HG03196 (cell line): ENCODE data around the gene CEP104.
"Not testable (repeated sequence)": the region's sequence is repeated elsewhere in the genome, so short reads cannot be mapped to it uniquely, and the experiment has no call there.

Source experiments
- ATAC-seq: cut with Tn5 transposase; IDR thresholded peaks from one replicate; pipeline ENCODE4 v1.9.1; 2021; ENCODE audit not compliant: unreplicated experiment

The CEP104 gene

GRCh38 chr1:3828391-3828790 is 28.6 kb downstream of the CEP104 start:
- no peak for ATAC-seq

DNA sequence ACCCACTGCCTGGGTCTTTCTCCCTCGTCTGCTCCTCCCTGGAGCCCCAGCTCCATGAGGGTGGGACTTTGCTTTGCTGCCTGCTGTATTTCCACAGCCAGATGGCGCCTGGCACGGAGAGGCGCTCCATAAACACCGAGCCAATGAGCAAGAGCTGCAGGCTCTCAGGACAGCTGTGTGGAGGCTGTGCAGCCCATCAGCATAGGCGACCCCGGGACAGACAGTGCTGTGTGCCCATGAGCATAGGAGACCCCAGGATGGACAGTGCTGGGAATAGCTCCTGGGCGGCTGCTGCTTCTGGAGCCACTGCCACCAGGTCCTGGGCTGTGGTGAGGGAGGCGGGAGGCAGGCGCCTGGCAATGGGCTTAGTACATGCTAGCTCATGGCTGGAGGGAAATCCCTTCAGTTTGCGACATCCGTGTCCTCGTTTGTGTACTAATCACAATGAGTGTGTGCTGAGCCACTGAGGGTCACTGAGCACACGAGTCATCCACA is 29.2 kb downstream of the CEP104 start:
- ATAC-seq: no peak

GRCh38 chr1:3825356-3825755 is 31.7 kb downstream of the CEP104 start:
- ATAC-seq: no peak

DNA sequence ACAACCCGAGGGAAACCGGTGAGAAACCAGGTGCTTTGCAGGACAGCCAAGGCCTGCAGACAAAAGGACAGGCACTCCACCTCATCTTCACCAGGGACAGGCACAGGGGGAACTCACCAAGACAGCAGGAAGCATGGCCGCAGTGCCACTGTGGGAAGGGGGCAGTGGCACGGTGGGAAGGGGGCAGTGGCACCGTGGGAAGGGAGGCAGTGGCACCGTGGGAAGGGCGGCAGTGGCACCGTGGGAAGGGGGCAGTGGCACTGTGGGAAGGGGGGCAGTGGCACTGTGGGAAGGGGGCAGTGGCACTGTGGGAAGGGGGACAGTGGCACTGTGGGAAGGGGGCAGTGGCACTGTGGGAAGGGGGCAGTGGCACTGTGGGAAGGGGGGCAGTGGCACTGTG is 32.4 kb downstream of the CEP104 start:
- ATAC-seq: no peak

GRCh38 chr1:3822421-3822820 is 34.6 kb downstream of the CEP104 start:
- no peak for ATAC-seq

GRCh38 chr1:3821908-3822307 is 35.1 kb downstream of the CEP104 start:
- ATAC-seq: no peak

DNA sequence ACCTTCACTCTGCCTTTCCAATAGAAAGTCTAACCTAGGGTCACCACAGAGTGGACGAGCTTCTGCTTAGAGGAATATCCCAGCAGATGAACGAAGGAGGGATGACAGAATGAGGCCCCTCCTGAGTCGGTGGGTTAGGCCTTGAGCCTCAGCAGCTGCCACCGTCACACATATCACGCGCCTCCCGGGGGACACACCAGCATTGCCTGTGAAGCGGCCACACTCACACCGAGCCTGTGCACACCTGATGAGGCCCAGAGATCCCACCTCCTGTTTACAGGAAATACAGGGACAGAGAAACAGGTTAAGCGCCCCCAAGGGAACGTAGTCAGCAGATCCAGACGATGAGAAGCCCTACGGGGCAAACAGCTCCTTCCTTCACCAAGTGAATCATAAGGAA is 35.6 kb downstream of the CEP104 start:
- no peak for ATAC-seq

- ATAC-seq: no peak
These were observed 36.0 kb downstream of the CEP104 start for GRCh38 chr1:3821004-3821403.

- ATAC-seq: no peak
These were observed 36.7 kb downstream of the CEP104 start for GRCh38 chr1:3820316-3820715.

- no peak for ATAC-seq
These were observed 37.2 kb downstream of the CEP104 start for GRCh38 chr1:3819771-3820200.

DNA sequence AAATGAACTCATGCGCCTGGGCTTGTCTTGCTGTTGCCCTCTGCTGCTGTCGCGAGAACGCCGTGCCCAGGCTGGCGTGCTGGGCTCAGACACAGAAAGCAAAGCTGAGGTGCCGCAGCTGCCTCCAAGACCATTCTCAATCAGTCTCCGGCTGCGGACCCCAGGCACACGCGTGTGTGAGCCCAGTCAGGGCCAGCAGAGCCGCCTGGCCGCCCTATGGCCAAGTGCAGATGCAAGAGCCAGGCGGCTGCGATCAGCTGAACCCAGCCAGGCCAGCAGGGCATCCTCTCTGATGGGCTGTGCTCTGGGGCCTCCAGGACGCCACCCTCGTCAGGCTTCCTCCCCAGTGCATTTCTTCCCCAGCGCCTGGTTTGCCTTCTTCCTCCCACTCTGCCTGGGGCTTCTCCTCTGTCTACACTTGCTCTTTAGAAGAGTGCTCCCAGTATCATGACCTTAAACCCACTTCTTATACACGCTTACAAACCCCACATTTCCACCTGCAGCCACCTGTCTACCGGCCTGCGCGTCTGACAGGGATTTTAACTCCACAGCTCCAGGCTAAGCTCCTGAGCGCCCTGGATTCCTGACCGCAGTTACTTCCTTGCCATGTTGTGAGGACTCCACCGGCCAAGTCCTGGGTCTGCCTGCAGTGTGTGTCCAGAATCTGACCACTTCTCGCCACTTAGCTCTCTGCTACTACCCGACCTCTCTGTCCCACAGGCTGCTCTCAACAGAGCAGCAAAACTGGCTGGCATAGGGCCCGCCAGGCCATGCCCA is 39.0 kb downstream of the CEP104 start:
- no peak for ATAC-seq

- ATAC-seq: no peak
These were observed 39.8 kb downstream of the CEP104 start for GRCh38 chr1:3817138-3817740.

DNA sequence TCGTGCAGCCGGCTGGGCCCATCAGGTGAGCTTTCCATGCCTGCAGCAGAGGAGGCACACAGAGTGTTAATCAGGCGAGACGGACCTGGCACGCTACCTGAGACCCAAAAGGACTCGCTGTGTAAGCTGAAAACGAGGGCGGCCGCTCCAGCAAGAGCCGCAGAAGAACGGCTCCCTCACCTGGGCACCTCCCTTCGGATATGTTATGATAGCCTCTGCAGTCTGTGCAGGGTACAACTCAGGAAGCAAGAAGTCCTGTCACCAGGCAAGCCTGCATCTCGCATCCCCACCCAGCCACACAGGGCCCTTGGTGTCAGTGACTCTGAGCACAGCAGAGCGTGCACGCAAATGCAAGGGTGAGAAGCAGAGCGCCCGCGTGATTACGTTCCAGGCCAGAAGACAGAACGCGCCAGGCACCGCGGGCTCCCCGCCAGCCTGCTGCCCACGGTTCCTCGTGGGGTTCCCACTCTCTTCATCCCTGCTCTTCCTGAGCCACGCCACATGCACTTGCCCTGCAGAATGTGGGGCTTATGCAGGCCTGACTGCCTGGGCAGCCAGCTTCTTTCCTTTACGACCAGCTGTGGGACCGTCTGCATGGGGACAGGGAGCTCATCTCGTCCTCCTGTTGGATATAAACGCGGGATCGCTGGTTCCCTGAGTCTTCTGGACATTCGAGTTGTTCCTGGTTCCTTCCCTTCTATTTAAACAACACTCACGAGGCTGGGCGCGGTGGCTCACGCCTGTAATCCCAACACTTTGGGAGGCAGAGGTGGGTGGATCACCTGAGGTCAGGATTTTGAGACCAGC is 40.5 kb downstream of the CEP104 start:
- no peak for ATAC-seq

DNA sequence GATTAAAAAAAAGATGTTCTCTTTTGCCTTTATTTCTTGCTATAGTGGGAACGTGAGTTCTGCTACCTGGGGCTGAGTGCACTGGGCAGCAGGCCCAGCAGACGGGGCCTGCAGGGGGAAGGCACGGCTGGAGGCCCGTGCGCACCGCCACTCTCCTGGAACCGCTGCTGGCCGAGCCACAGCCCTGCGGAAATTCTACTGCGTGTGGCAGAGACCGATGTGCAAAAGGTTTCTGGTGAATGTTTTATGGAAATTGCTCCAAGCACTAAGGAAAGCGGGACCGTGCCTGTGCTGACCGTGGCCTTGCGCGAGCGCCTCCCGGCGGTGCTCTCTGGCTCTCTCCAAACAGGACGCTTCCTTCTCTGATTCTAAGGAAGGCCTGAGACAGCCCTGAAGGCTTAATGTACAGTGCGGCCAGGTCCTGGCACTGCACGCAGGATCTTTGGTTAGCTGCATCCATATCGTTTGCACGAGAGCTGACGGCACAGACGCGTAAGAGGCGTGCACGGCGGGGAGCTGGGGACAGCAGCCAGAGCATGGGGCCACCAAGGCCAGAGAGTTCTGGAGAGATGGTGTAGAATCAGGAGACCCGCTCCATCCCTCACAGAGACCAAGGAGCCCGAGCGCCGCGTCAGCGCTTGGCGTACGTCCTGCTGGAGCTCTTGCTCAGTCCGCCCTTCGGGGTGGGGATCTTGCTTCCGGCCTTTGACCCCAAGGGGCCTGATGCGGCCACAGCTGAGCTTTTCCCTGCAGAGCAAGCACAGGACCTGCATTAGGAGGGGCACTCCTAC is 42.0 kb downstream of the CEP104 start:
- no peak for ATAC-seq

DNA sequence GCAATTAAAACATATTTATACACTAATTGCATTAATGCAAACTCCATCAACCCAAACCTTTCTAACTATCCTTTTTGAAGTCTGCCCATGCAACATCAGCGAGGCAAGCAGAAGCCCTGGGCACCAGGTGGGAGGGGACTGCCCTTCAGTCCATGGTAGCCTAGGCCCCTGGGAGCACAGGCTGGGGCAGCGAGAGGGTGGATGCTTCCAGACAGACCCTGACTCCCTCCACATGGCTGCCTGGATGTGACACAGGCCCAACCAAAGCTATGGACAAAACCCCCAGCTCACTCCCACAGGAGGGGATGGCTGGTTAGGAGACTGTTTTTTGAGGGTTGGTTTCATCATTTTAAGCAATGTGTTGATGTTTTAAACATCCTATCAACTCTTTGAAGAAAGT is 42.9 kb downstream of the CEP104 start:
- no peak for ATAC-seq

DNA sequence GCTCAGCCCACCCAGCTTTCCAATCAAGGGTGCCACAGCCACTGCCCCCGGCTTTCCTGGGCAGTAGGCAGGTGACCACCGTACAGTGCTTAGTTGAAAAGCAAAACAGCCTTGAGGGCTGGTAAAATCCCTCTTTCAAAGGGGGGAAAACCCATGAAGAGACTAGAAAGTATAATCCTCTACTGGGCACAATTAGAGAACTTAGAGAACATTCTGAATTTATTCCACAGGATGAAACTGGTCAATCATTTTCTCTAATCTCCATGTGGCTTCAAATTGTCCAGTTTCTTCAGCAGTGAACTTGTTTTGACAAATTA is 45.5 kb downstream of the CEP104 start:
- no peak for ATAC-seq

GRCh38 chr1:3810149-3810761 is 46.8 kb downstream of the CEP104 start:
- not testable (repeated sequence) for ATAC-seq

- ATAC-seq: no peak
These were observed 47.3 kb downstream of the CEP104 start for GRCh38 chr1:3809680-3810079.

- no peak for ATAC-seq
These were observed 49.2 kb downstream of the CEP104 start for GRCh38 chr1:3807769-3808168.

DNA sequence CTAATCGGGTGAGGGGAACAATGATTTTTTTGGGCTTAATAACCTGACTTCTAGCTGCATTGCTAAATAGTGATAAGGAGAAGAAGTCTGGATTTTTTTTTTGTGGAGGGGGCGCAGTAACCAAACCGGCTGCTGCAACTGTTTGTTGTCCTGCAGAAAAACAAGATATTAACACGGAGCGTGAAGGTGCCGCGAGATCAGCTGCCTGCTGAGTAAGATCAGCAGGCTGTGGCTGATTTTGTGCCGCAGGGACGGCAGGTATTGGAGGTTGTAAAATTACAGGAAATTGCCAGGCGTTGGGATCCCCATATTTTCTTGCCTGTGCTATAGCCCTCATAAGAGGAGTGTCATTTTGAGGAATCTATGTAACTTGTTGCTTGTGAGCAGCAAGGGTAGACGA is 52.0 kb downstream of the CEP104 start:
- ATAC-seq: no peak

GRCh38 chr1:3804627-3804944 is 52.4 kb downstream of the CEP104 start:
- not testable (repeated sequence) for ATAC-seq
